ENCODE data around the gene XPNPEP1. TPM values are rescaled to one million over a fixed set of nuclear protein-coding genes. Genes with fewer than 3 reads are reported as not detected.

The XPNPEP1 gene
- polyA plus RNA-seq, 1 of the 3 experiments (the other 2 are of a cell fraction): 167 TPM

DNA sequence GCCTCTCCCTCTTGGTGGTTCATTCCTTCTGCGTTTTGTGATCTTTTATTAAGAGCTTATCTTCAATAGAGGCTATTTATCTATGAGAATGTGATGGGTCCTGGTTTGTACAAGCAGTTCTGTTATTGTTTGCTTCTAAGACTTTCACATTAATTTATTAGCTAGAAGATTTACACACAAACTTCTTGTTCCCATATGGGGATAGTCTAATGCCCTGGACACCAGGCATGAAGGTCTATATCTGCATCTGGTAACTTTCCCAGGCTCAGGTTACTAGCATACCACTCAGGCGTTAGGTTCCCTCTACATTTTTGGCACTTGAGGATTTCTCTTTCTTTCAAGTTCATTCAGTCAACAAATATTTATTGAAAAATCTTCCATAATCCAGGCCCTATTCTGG lies 7.7 kb downstream of the XPNPEP1 start:
- Histone ChIP-seq H3K9me2 (no peaks in the 10 kb centered on the region), H3K9ac (no peak overlapping the region), H3K9me3 (0 out of 2 replicates have a peak, but pooled peaks cover 5% of the 10 kb centered on the region), H3F3A (replicated peaks; ENCODE audit: insufficient read depth) (peaks cover 12% of the 10 kb centered on the region), H4K20me1 (ENCODE audit: insufficient read depth) (0 out of 2 replicates have a peak, but pooled peaks cover 4% of the 10 kb centered on the region), H3K4me2 (no peak overlapping the region), H3K27ac (ENCODE audit: low read depth in 2 of 2, low read length in 1 of 2) (peak overlapping the region in 1 of 2 experiments; percentile 52; a peak in 1 of 4 replicates), H3K36me3 (replicated peaks in 1 of 2; ENCODE audit: control insufficient read depth in 1 of 2, insufficient read depth in 2 of 2, low read length in 1 of 2) (peaks cover 0 to 17% of the 10 kb centered on the region in 2 experiments), H3K27me3 (ENCODE audit: insufficient read depth) (no peaks in the 10 kb centered on the region), H3K4me1 (ENCODE audit: control insufficient read depth in 1 of 2, insufficient read depth in 2 of 2, low read depth in 1 of 2, low read length in 1 of 2) (peaks cover 0 to 13% of the 10 kb centered on the region in 2 experiments; a peak in 2 of 4 replicates), H2AFZ (ENCODE audit: low read depth) (no peak overlapping the region), H3K4me3 (ENCODE audit: low read depth in 2 of 2, low read length in 1 of 2) (no peak overlapping the region), H3K79me2 (ENCODE audit: insufficient read depth) (peaks cover 77% of the 10 kb centered on the region)
- ChIA-PET POLR2A (no interaction called here), CTCF (no interaction called here)
- no peak for DNase-seq
- WGBS (ENCODE audit: low lambda C conversion rate): 96% methylated on average over 2 of the region's 2 CpGs
- TF ChIP-seq TEAD4 (IDR thresholded peaks at IDR 0.05; ENCODE audit: borderline replicate concordance, insufficient read depth) (no peak), ELF1 (IDR thresholded peaks at IDR 0.05) (no peak), YY1 (IDR thresholded peaks at IDR 0.05; ENCODE audit: low read depth) (no peak), RXRA (IDR thresholded peaks at IDR 0.05; ENCODE audit: borderline replicate concordance, low read depth) (no peak), RFX5 (IDR thresholded peaks at IDR 0.05; ENCODE audit: low read length) (no peak), RAD21 (IDR thresholded peaks at IDR 0.05; ENCODE audit: low read length) (no peak), JUND (IDR thresholded peaks at IDR 0.05) (no peak), SMC3 (IDR thresholded peaks at IDR 0.05; ENCODE audit: low read depth, low read length) (no peak), SIN3A (IDR thresholded peaks at IDR 0.05; ENCODE audit: borderline replicate concordance, low read depth, low read length) (no peak), RCOR1 (IDR thresholded peaks at IDR 0.05; ENCODE audit: low read length) (no peak), EP300 (IDR thresholded peaks at IDR 0.05; ENCODE audit: borderline replicate concordance in 1 of 2, low read depth in 1 of 2, low read length in 1 of 2) (no peak), FOXM1 (IDR thresholded peaks at IDR 0.05; ENCODE audit: low read depth) (no peak)
- TF ChIP-seq, protein P1, sequence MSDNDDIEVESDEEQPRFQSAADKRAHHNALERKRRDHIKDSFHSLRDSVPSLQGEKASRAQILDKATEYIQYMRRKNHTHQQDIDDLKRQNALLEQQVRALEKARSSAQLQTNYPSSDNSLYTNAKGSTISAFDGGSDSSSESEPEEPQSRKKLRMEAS (IDR thresholded peaks at IDR 0.05; ENCODE audit: low read depth): no peak

DNA sequence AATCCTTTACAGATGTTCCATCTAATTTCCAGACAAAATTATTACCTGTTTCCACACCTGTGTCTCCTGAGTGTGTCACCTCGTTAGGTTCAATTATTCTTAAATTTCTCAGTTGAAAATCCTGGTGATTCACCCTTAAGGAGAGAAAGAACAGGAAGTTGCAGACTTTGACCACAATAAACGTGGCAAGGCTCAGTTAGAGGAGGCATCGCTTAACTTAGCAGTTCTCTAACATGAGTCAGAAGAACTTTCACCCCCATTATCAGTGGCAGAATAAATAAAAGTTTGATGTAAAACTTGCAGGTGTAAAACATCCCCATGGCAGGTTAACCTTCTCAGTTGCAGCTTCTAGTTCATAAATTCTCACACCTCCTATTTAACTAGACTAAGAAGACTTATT lies 8.3 kb downstream of the XPNPEP1 start:
- H3K27ac ChIP-seq (ENCODE audit: low read depth in 2 of 2, low read length in 1 of 2): peak overlapping the region in 1 of 2 experiments; percentile 52; a peak in 2 of 4 replicates
- H3K9me2 ChIP-seq: no peaks in the 10 kb centered on the region
- POLR2A ChIA-PET: no interaction called here

More for the DNA sequence above, 8.3 kb downstream of the XPNPEP1 start:
- 32% methylated on average over 3 of the region's 3 CpGs for WGBS (ENCODE audit: low lambda C conversion rate)
- no peak for DNase-seq
- H3K4me3 ChIP-seq (ENCODE audit: low read depth in 2 of 2, low read length in 1 of 2): no peak overlapping the region
- peaks cover 0 to 13% of the 10 kb centered on the region in 2 experiments; a peak in 2 of 4 replicates for H3K4me1 ChIP-seq (ENCODE audit: control insufficient read depth in 1 of 2, insufficient read depth in 2 of 2, low read depth in 1 of 2, low read length in 1 of 2)
- no peaks in the 10 kb centered on the region for H3K27me3 ChIP-seq (ENCODE audit: insufficient read depth)
- 0 out of 2 replicates have a peak, but pooled peaks cover 4% of the 10 kb centered on the region for H4K20me1 ChIP-seq (ENCODE audit: insufficient read depth)
- 0 out of 2 replicates have a peak, but pooled peaks have one; percentile 26 for TF ChIP-seq JUND (IDR thresholded peaks at IDR 0.05)
- peak; percentile 46 for TF ChIP-seq TCF12 (IDR thresholded peaks at IDR 0.05)
- no peak for TF ChIP-seq RXRA (IDR thresholded peaks at IDR 0.05; ENCODE audit: borderline replicate concordance, low read depth)
- TF ChIP-seq RCOR1 (IDR thresholded peaks at IDR 0.05; ENCODE audit: low read length): no peak
- no peak for TF ChIP-seq POLR2AphosphoS5 (IDR thresholded peaks at IDR 0.05; ENCODE audit: low read depth, low read length)
- TF ChIP-seq YY1 (IDR thresholded peaks at IDR 0.05; ENCODE audit: low read depth): no peak
- no peak for TF ChIP-seq ELF1 (IDR thresholded peaks at IDR 0.05)
- no peak for TF ChIP-seq MEF2A (IDR thresholded peaks at IDR 0.05; ENCODE audit: borderline replicate concordance, low read depth)
- peak; percentile 52; the same call in 1 of the 2 replicates for TF ChIP-seq FOSL2 (IDR thresholded peaks at IDR 0.05; ENCODE audit: borderline replicate concordance, low read depth)
- peaks cover 74% of the 10 kb centered on the region for H3K79me2 ChIP-seq (ENCODE audit: insufficient read depth)
- peaks cover 12% of the 10 kb centered on the region for H3F3A ChIP-seq (replicated peaks; ENCODE audit: insufficient read depth)
- CTCF ChIA-PET: no interaction called here
- H3K36me3 ChIP-seq (replicated peaks in 1 of 2; ENCODE audit: control insufficient read depth in 1 of 2, insufficient read depth in 2 of 2, low read length in 1 of 2): peaks cover 0 to 20% of the 10 kb centered on the region in 2 experiments
- no peak overlapping the region for H3K4me2 ChIP-seq
- 0 out of 2 replicates have a peak, but pooled peaks cover 5% of the 10 kb centered on the region for H3K9me3 ChIP-seq
- H2AFZ ChIP-seq (ENCODE audit: low read depth): no peak overlapping the region
- H3K9ac ChIP-seq: no peak overlapping the region

All from SK-N-SH (cell line).